Skeletal muscle tissue (tissue), 4 donors: ENCODE measurements around the gene CD1E. TPM values are rescaled to one million over a fixed set of nuclear protein-coding genes. Genes with fewer than 3 reads are reported as not detected.

Experiments used
- H3K27ac ChIP-seq: one replicate; pipeline ENCODE4 v1.7.0; 2013; ENCODE audit warnings: mild to moderate bottlenecking, low read depth, low read length, inconsistent platforms
- H3K27me3 ChIP-seq, 3 donors: one replicate each; pipeline ENCODE4 v1.7.0; 2013; ENCODE audit warnings: low read length in 3 of 3; ENCODE audit not compliant: control insufficient read depth in 3 of 3, insufficient read depth in 3 of 3
- H3K36me3 ChIP-seq, 3 donors: one replicate each; pipeline ENCODE4 v1.7.0; 2013; ENCODE audit warnings: low read length in 3 of 3; ENCODE audit not compliant: control insufficient read depth in 3 of 3, insufficient read depth in 3 of 3
- H3K4me1 ChIP-seq, 3 donors: one replicate each; pipeline ENCODE4 v1.7.0; 2013; ENCODE audit warnings: low read length in 3 of 3, mild to moderate bottlenecking in 3 of 3; ENCODE audit not compliant: control insufficient read depth in 3 of 3, insufficient read depth in 3 of 3
- H3K4me3 ChIP-seq, 3 donors: one replicate each; pipeline ENCODE4 v1.7.0; 2013; ENCODE audit warnings: low read length in 3 of 3
- H3K9ac ChIP-seq, 3 donors: one replicate each; pipeline ENCODE4 v1.7.0; 2013; ENCODE audit warnings: low read length in 3 of 3, mild to moderate bottlenecking in 3 of 3, moderate library complexity in 2 of 3, low read depth in 1 of 3
- H3K9me3 ChIP-seq, 3 donors: one replicate each; pipeline ENCODE4 v1.7.0; 2013; ENCODE audit warnings: low read length in 3 of 3; ENCODE audit not compliant: control insufficient read depth in 3 of 3
- total RNA-seq: library from RNA; depleted of rRNA; stranded (reverse); fragments of >200 nt; gene quantifications from one replicate; pipeline ENCODE4 v1.2.3, GENCODE V29; 2014
- donor health status: Osteomylitis.

CD1E gene
- total RNA-seq, 1 donor from 2014 or later, result 0.52 TPM

- Histone ChIP-seq H3K9ac (no peak overlapping the region), H3K4me1 (no peaks in the 10 kb centered on the region), H3K27ac (no peak overlapping the region), H3K4me3 (no peak overlapping the region), H3K27me3 (peaks cover 0 to 3% (median 0%) of the 10 kb centered on the region in 3 donors), H3K9me3 (no peaks in the 10 kb centered on the region), H3K36me3 (no peaks in the 10 kb centered on the region)
Observed at GRCh38 chr1:158396646-158397045, 43.0 kb downstream of the CD1E start.

GRCh38 chr1:158398818-158399514 lies 45.3 kb downstream of the CD1E start, which contains the start of gene OR10T2:
Gene OR10T2, minus strand, starts transcription at chr1:158399466. Its CDS starts 0 bp downstream, at chr1:158399466.
- H3K36me3 ChIP-seq, result no peaks in the 10 kb centered on the region
- no peaks in the 10 kb centered on the region for H3K4me1 ChIP-seq
- no peak within 1 kb of the TSS for H3K27ac ChIP-seq
- no peaks in the 10 kb centered on the region for H3K9me3 ChIP-seq
- peaks cover 0 to 3% (median 0%) of the 10 kb centered on the region in 3 donors for H3K27me3 ChIP-seq
- no peak within 1 kb of the TSS for H3K4me3 ChIP-seq
- no peak within 1 kb of the TSS for H3K9ac ChIP-seq

GRCh38 chr1:158400871-158401270 lies 47.2 kb downstream of the CD1E start:
- H3K4me1 ChIP-seq, result no peaks in the 10 kb centered on the region
- no peak overlapping the region for H3K27ac ChIP-seq
- H3K36me3 ChIP-seq, result no peaks in the 10 kb centered on the region
- peaks cover 0 to 3% (median 0%) of the 10 kb centered on the region in 3 donors for H3K27me3 ChIP-seq
- no peaks in the 10 kb centered on the region for H3K9me3 ChIP-seq
- H3K9ac ChIP-seq, result no peak overlapping the region
- no peak overlapping the region for H3K4me3 ChIP-seq

DNA sequence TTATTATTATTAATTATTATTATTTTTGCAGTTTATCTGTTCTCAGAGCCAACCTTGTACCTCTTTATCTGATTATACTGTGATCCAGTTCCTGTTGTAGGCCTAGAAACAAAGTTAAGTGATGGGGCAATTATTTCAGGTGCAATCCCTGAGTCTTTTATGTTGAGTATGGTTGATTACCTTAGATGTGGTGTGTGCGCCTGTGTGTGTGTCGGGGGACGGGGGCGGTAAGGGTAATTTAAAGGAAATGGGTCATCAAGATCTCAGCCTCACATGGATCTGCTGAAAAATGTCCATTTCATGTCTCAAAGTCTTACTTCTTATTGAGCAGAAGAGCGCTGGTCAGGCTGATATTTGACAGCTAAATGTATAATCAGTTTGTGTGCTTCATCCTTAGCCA lies 53.4 kb downstream of the CD1E start:
- Histone ChIP-seq H3K27ac (no peak overlapping the region), H3K9ac (no peak overlapping the region), H3K9me3 (no peaks in the 10 kb centered on the region), H3K27me3 (no peaks in the 10 kb centered on the region), H3K4me3 (no peak overlapping the region), H3K36me3 (no peaks in the 10 kb centered on the region), H3K4me1 (no peaks in the 10 kb centered on the region)

Other genes starting within 250 kb of the CD1E start
- gene CD1D, start 173.0 kb upstream of the CD1E start, total RNA-seq, result 1.0 TPM
- gene CD1A, start 99.5 kb upstream of the CD1E start, total RNA-seq, result 0.52 TPM
- 2.1 TPM for gene CD1C, start 64.0 kb upstream of the CD1E start, total RNA-seq
- gene CD1B, start 22.4 kb upstream of the CD1E start, total RNA-seq, result not detected
- gene OR10T2, start 45.6 kb downstream of the CD1E start, total RNA-seq, result not detected
- not detected for gene OR10K2, start 72.3 kb downstream of the CD1E start, total RNA-seq
- gene OR10K1, start 107.9 kb downstream of the CD1E start, total RNA-seq, result not detected
- gene OR10R2, start 118.3 kb downstream of the CD1E start, total RNA-seq, result not detected
- not detected for gene OR6Y1, start 200.5 kb downstream of the CD1E start, total RNA-seq
- not detected for gene OR6P1, start 216.7 kb downstream of the CD1E start, total RNA-seq
- gene OR10X1, start 226.0 kb downstream of the CD1E start, total RNA-seq, result not detected